Activated gamma-delta T cell treated with Interleukin-2 at 50 U/mL for 16 hours (primary cell): ENCODE results near the gene WARS2.

Experiments
- DNase-seq: peaks from one replicate; pipeline ENCODE4 v3.0.0-alpha.2; 2020

Gene WARS2

GRCh38 chr1:119011706-119012105 is 128.7 kb downstream of the WARS2 start:
- DNase-seq, result no peak

- no peak for DNase-seq
Measured at GRCh38 chr1:119011116-119011515, 129.3 kb downstream of the WARS2 start.

- no peak for DNase-seq
Measured at GRCh38 chr1:119010201-119010600, 130.3 kb downstream of the WARS2 start.

- DNase-seq, result no peak
Measured at GRCh38 chr1:119009312-119009655, 131.2 kb downstream of the WARS2 start.

GRCh38 chr1:119008483-119009311 is 131.8 kb downstream of the WARS2 start:
- DNase-seq, result no peak

GRCh38 chr1:119007670-119008482 is 132.6 kb downstream of the WARS2 start:
- DNase-seq, result no peak

GRCh38 chr1:119007339-119007669 is 133.1 kb downstream of the WARS2 start:
- no peak for DNase-seq

GRCh38 chr1:119006406-119007279 is 133.8 kb downstream of the WARS2 start:
- DNase-seq, result no peak

GRCh38 chr1:119005724-119006405 is 134.6 kb downstream of the WARS2 start:
- no peak for DNase-seq

- DNase-seq, result no peak
Measured at GRCh38 chr1:119004781-119005180, 135.7 kb downstream of the WARS2 start.

- no peak for DNase-seq
Measured at GRCh38 chr1:119004129-119004527, 136.3 kb downstream of the WARS2 start.

- DNase-seq, result no peak
Measured at GRCh38 chr1:119003413-119004128, 136.9 kb downstream of the WARS2 start.

GRCh38 chr1:119002028-119002686 is 138.3 kb downstream of the WARS2 start:
- DNase-seq, result no peak

GRCh38 chr1:119001181-119002027 is 139.0 kb downstream of the WARS2 start:
- no peak for DNase-seq

- DNase-seq, result no peak
Measured at GRCh38 chr1:119000371-119001180, 139.9 kb downstream of the WARS2 start.

GRCh38 chr1:118999348-119000071 is 140.9 kb downstream of the WARS2 start:
- no peak for DNase-seq

- no peak for DNase-seq
Measured at GRCh38 chr1:118998171-118998570, 142.3 kb downstream of the WARS2 start.

- no peak for DNase-seq
Measured at GRCh38 chr1:118997225-118997624, 143.2 kb downstream of the WARS2 start.
